Mesenchymal stem cell (in vitro differentiated cells and primary cell): ENCODE results near the gene PASK.
A peak's percentile ranks its signal among the peaks of the same experiment; 100 is the strongest.

Experiments used
- DNase-seq: peaks from one replicate; pipeline ENCODE4 v3.0.0-alpha.2; 2013
- H2AFZ ChIP-seq: one replicate; pipeline ENCODE4 v1.6.1; 2013; ENCODE audit warnings: low read depth, mild to moderate bottlenecking, control low read depth, inconsistent platforms, low read length, moderate library complexity
- H2AK5ac ChIP-seq: 2 replicates; pipeline ENCODE4 v1.6.1; 2013; ENCODE audit warnings: low read length, moderate library complexity, mild to moderate bottlenecking, inconsistent platforms; ENCODE audit not compliant: severe bottlenecking
- H2BK120ac ChIP-seq: one replicate; pipeline ENCODE4 v1.6.1; 2013; ENCODE audit warnings: low read depth, mild to moderate bottlenecking, inconsistent platforms, low read length, moderate library complexity
- H2BK12ac ChIP-seq, 2 experiments: one replicate each; pipeline ENCODE4 v1.6.1; 2013; ENCODE audit warnings: inconsistent platforms in 2 of 2, low read length in 2 of 2, mild to moderate bottlenecking in 2 of 2, moderate library complexity in 2 of 2, control low read depth in 1 of 2
- H2BK15ac ChIP-seq: one replicate; pipeline ENCODE4 v1.6.1; 2013; ENCODE audit warnings: mild to moderate bottlenecking, low read depth, inconsistent platforms; ENCODE audit not compliant: poor library complexity, severe bottlenecking
- H2BK5ac ChIP-seq: 2 replicates; pipeline ENCODE4 v1.6.1; 2013; ENCODE audit warnings: low read depth, mild to moderate bottlenecking, low read length, control low read depth, inconsistent platforms; ENCODE audit not compliant: poor library complexity, severe bottlenecking
- H3K14ac ChIP-seq, 2 experiments: one replicate each; pipeline ENCODE4 v1.6.1; 2013; ENCODE audit warnings: inconsistent platforms in 2 of 2, low read length in 2 of 2, control low read depth in 1 of 2, mild to moderate bottlenecking in 1 of 2, moderate library complexity in 1 of 2
- H3K18ac ChIP-seq, 2 experiments: one replicate each; pipeline ENCODE4 v1.6.1; 2013; ENCODE audit warnings: inconsistent platforms in 2 of 2, low read length in 2 of 2, control low read depth in 1 of 2, low read depth in 1 of 2, mild to moderate bottlenecking in 1 of 2
- H3K23ac ChIP-seq, 2 experiments: one replicate each; pipeline ENCODE4 v1.6.1; 2013; ENCODE audit warnings: inconsistent platforms in 2 of 2, low read length in 2 of 2, mild to moderate bottlenecking in 2 of 2, moderate library complexity in 2 of 2, control low read depth in 1 of 2
- H3K27ac ChIP-seq: 2 replicates; pipeline ENCODE4 v1.5.1; 2013; ENCODE audit warnings: mild to moderate bottlenecking, moderate library complexity, low read length, control low read depth, inconsistent platforms; ENCODE audit not compliant: poor library complexity, severe bottlenecking
- H3K27me3 ChIP-seq, 2 experiments: 2 replicates each; pipeline versions ENCODE4 v1.6.1 to v1.7.0; 2013; ENCODE audit warnings: low read length in 2 of 2, mild to moderate bottlenecking in 2 of 2, moderate library complexity in 2 of 2, control low read depth in 1 of 2, inconsistent platforms in 1 of 2; ENCODE audit not compliant: control insufficient read depth in 1 of 2, insufficient read depth in 1 of 2
- H3K36me3 ChIP-seq, 2 experiments: 2 replicates each; pipeline versions ENCODE4 v1.6.1 to v1.7.0; 2013; ENCODE audit warnings: low read length in 2 of 2, control low read depth in 1 of 2, inconsistent platforms in 1 of 2, low read depth in 1 of 2, mild to moderate bottlenecking in 1 of 2; ENCODE audit not compliant: insufficient read depth in 2 of 2, control insufficient read depth in 1 of 2
- H3K4ac ChIP-seq, 2 experiments: one replicate each; pipeline ENCODE4 v1.6.1; 2013; ENCODE audit warnings: inconsistent platforms in 2 of 2, low read length in 2 of 2, mild to moderate bottlenecking in 2 of 2, moderate library complexity in 2 of 2, control low read depth in 1 of 2, low read depth in 1 of 2
- H3K4me1 ChIP-seq: 2 replicates; pipeline ENCODE4 v1.6.1; 2013; ENCODE audit warnings: low read depth, low read length, control low read depth; ENCODE audit not compliant: control insufficient read depth, insufficient read depth
- H3K4me2 ChIP-seq: 2 replicates; pipeline ENCODE4 v1.6.1; 2013; ENCODE audit warnings: low read length, mild to moderate bottlenecking, inconsistent platforms; ENCODE audit not compliant: poor library complexity, severe bottlenecking
- H3K4me3 ChIP-seq, 2 experiments: 2 replicates each; pipeline versions ENCODE4 v1.5.1 to v1.7.0; 2013; ENCODE audit warnings: low read length in 2 of 2, mild to moderate bottlenecking in 2 of 2, control low read depth in 1 of 2, low read depth in 1 of 2; ENCODE audit not compliant: insufficient read depth in 1 of 2
- H3K79me1 ChIP-seq: replicated peaks from 2 replicates; pipeline ENCODE4 v1.6.1; 2013; ENCODE audit warnings: mild to moderate bottlenecking, control low read depth, low read length, inconsistent platforms; ENCODE audit not compliant: poor library complexity, severe bottlenecking
- H3K9ac ChIP-seq: 2 replicates; pipeline ENCODE4 v1.7.0; 2013; ENCODE audit warnings: mild to moderate bottlenecking, low read length, moderate library complexity
- H3K9me3 ChIP-seq: 2 replicates; pipeline ENCODE4 v1.7.0; 2013; ENCODE audit warnings: mild to moderate bottlenecking, low read length; ENCODE audit not compliant: control insufficient read depth
- H4K8ac ChIP-seq: one replicate; pipeline ENCODE4 v1.6.1; 2013; ENCODE audit warnings: inconsistent platforms, mild to moderate bottlenecking, low read length, moderate library complexity
- H4K91ac ChIP-seq: one replicate; pipeline ENCODE4 v1.6.1; 2013; ENCODE audit warnings: mild to moderate bottlenecking, low read length, inconsistent platforms
- WGBS: methylation state at CpG from one replicate; pipeline ENCODE4 v1.1.7; 2013; ENCODE audit warnings: mixed read lengths; 5-methylcytosine and 5-hydroxymethylcytosine counted together

Gene PASK

GRCh38 chr2:241067501-241068135, 81.7 kb downstream of the PASK start:
- Histone ChIP-seq H2AK5ac (no peak overlapping the region), H3K27me3 (peaks cover 0 to 43% of the 10 kb centered on the region in 2 experiments), H3K4ac (no peak overlapping the region), H3K4me1 (peaks cover 8% of the 10 kb centered on the region), H3K27ac (no peak overlapping the region), H2BK12ac (no peak overlapping the region), H2BK120ac (no peak overlapping the region), H3K18ac (no peak overlapping the region), H3K4me3 (no peak overlapping the region), H3K14ac (no peak overlapping the region), H2BK5ac (no peak overlapping the region), H3K79me1 (no peaks in the 10 kb centered on the region), H3K9ac (no peak overlapping the region), H3K36me3 (peaks cover 0 to 92% of the 10 kb centered on the region in 2 experiments), H2BK15ac (no peak overlapping the region), H3K23ac (no peak overlapping the region), H3K4me2 (no peak overlapping the region), H3K9me3 (no peaks in the 10 kb centered on the region), H2AFZ (no peak overlapping the region), H4K8ac (no peak overlapping the region), H4K91ac (no peak overlapping the region)
- 89% methylated on average over 21 of the region's 21 CpGs for WGBS
- DNase-seq = no peak

DNA sequence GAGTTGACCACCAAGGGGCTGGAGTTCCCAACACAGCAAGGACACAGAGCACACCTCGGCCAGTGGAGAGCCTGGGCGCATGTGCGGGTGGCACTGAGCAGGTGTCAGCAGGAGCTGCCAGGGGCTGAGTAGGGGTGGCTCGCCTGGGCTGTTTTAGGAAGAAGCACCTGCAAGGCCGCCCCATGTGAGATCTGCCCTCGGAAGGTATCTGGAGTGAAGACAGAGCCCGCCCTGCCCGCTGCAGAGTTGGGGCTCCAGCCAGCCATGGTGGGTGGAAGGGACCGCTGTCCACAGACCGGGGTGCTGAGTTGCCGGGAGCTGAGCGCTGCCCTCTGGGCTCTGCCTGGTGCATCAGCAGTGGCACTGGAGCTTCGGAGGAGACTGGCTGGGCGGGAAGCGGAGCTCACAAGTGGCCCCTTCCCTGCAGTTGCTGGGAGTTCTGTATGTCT, 82.4 kb downstream of the PASK start:
- Histone ChIP-seq H3K18ac (no peak overlapping the region), H2BK15ac (no peak overlapping the region), H3K23ac (no peak overlapping the region), H3K36me3 (peaks cover 0 to 92% of the 10 kb centered on the region in 2 experiments), H2BK120ac (no peak overlapping the region), H2AK5ac (no peak overlapping the region), H4K91ac (no peak overlapping the region), H3K9me3 (no peaks in the 10 kb centered on the region), H3K4ac (no peak overlapping the region), H3K4me1 (peaks cover 8% of the 10 kb centered on the region), H2AFZ (no peak overlapping the region), H3K27me3 (peaks cover 0 to 45% of the 10 kb centered on the region in 2 experiments), H3K9ac (no peak overlapping the region), H4K8ac (no peak overlapping the region), H3K4me2 (no peak overlapping the region), H3K14ac (no peak overlapping the region), H3K79me1 (no peaks in the 10 kb centered on the region), H3K27ac (no peak overlapping the region), H2BK12ac (no peak overlapping the region), H3K4me3 (no peak overlapping the region), H2BK5ac (no peak overlapping the region)
- peak; percentile 11 for DNase-seq
- 81% methylated on average over 15 of the region's 15 CpGs for WGBS

GRCh38 chr2:241066171-241066892, 82.9 kb downstream of the PASK start:
- no peak overlapping the region for H3K27ac ChIP-seq
- H3K36me3 ChIP-seq = peaks cover 0 to 92% of the 10 kb centered on the region in 2 experiments
- no peak overlapping the region for H3K9ac ChIP-seq
- H3K18ac ChIP-seq = no peak overlapping the region
- H3K9me3 ChIP-seq = no peaks in the 10 kb centered on the region
- H4K91ac ChIP-seq = no peak overlapping the region
- H3K4me1 ChIP-seq = peaks cover 8% of the 10 kb centered on the region
- H3K79me1 ChIP-seq = no peaks in the 10 kb centered on the region
- H3K4ac ChIP-seq = no peak overlapping the region
- DNase-seq = no peak
- no peak overlapping the region for H3K4me3 ChIP-seq
- no peak overlapping the region for H3K4me2 ChIP-seq
- H2BK120ac ChIP-seq = no peak overlapping the region
- H3K14ac ChIP-seq = no peak overlapping the region
- H4K8ac ChIP-seq = no peak overlapping the region
- H2BK15ac ChIP-seq = peak overlapping the region; percentile 33
- no peak overlapping the region for H2AFZ ChIP-seq
- H2AK5ac ChIP-seq = no peak overlapping the region
- no peak overlapping the region for H2BK5ac ChIP-seq
- WGBS = 87% methylated on average over 21 of the region's 21 CpGs
- H3K23ac ChIP-seq = no peak overlapping the region
- H3K27me3 ChIP-seq = peaks cover 0 to 45% of the 10 kb centered on the region in 2 experiments
- H2BK12ac ChIP-seq = no peak overlapping the region

GRCh38 chr2:241065355-241065803, 83.9 kb downstream of the PASK start:
- Histone ChIP-seq H2AK5ac (no peak overlapping the region), H3K4me2 (no peak overlapping the region), H3K4me1 (peaks cover 8% of the 10 kb centered on the region), H2BK5ac (no peak overlapping the region), H3K36me3 (peaks cover 0 to 92% of the 10 kb centered on the region in 2 experiments), H2BK15ac (no peak overlapping the region), H3K9ac (no peak overlapping the region), H3K18ac (no peak overlapping the region), H3K79me1 (no peaks in the 10 kb centered on the region), H3K27me3 (peaks cover 0 to 39% of the 10 kb centered on the region in 2 experiments), H2AFZ (no peak overlapping the region), H3K9me3 (no peaks in the 10 kb centered on the region), H2BK120ac (no peak overlapping the region), H3K14ac (no peak overlapping the region), H4K91ac (no peak overlapping the region), H3K23ac (no peak overlapping the region), H3K27ac (no peak overlapping the region), H4K8ac (no peak overlapping the region), H3K4ac (no peak overlapping the region), H3K4me3 (no peak overlapping the region), H2BK12ac (no peak overlapping the region)
- 88% methylated on average over 27 of the region's 27 CpGs for WGBS
- DNase-seq = no peak
